HUES48 (cell line): ENCODE results near the gene OTX1.

Experiments used
- H3K27ac ChIP-seq: one replicate; pipeline ENCODE4 v1.7.0; 2013; ENCODE audit warnings: low read depth, low read length, inconsistent platforms
- H3K27me3 ChIP-seq: 2 replicates; pipeline ENCODE4 v1.6.1; 2013; ENCODE audit warnings: mild to moderate bottlenecking, low read length; ENCODE audit not compliant: control insufficient read depth, insufficient read depth
- H3K36me3 ChIP-seq: 2 replicates; pipeline ENCODE4 v1.6.1; 2013; ENCODE audit warnings: low read length; ENCODE audit not compliant: control insufficient read depth, insufficient read depth
- H3K4me1 ChIP-seq: 2 replicates; pipeline ENCODE4 v1.6.1; 2013; ENCODE audit warnings: mild to moderate bottlenecking, low read length; ENCODE audit not compliant: control insufficient read depth, insufficient read depth
- H3K4me3 ChIP-seq: 2 replicates; pipeline ENCODE4 v1.5.1; 2013; ENCODE audit warnings: mild to moderate bottlenecking, low read depth, low read length
- H3K9ac ChIP-seq: 2 replicates; pipeline ENCODE4 v1.6.1; 2013; ENCODE audit warnings: mild to moderate bottlenecking, low read depth, low read length, moderate library complexity
- H3K9me3 ChIP-seq: 2 replicates; pipeline ENCODE4 v1.6.1; 2013; ENCODE audit warnings: low read length; ENCODE audit not compliant: control insufficient read depth, insufficient read depth

The OTX1 gene

GRCh38 chr2:63023444-63023843 lies 27.2 kb upstream of the OTX1 start:
- H3K9me3 ChIP-seq = no peaks in the 10 kb centered on the region

GRCh38 chr2:63027220-63027619 lies 23.4 kb upstream of the OTX1 start:
- H3K4me3 ChIP-seq = no peak overlapping the region
- no peaks in the 10 kb centered on the region for H3K27me3 ChIP-seq
- H3K9me3 ChIP-seq = no peaks in the 10 kb centered on the region
- no peaks in the 10 kb centered on the region for H3K4me1 ChIP-seq
- H3K9ac ChIP-seq = no peak overlapping the region
- no peak overlapping the region for H3K27ac ChIP-seq
- H3K36me3 ChIP-seq = no peaks in the 10 kb centered on the region

More at GRCh38 chr2:63023444-63023843, 27.2 kb upstream of the OTX1 start:
- Histone ChIP-seq H3K27ac (no peak overlapping the region), H3K36me3 (no peaks in the 10 kb centered on the region), H3K9ac (no peak overlapping the region), H3K4me1 (no peaks in the 10 kb centered on the region), H3K4me3 (no peak overlapping the region), H3K27me3 (no peaks in the 10 kb centered on the region)

DNA sequence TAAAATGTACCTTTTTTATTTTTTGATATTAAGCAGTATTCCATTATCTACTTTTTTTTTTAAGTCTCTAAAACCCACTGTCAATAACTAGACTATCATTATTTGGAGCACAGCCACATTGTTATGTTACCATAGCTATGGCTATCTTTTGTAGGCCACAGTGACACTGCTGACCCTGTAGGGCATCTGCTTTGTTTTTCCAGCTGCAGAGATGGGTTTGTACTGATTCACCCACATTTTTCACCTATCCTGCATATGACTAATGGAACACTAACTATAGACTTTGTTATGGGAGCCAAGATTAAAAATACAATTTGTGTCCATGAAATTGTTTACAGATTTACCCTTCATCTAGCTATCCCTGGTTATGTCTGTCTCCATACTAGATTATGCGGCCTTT lies 21.6 kb upstream of the OTX1 start:
- no peak overlapping the region for H3K27ac ChIP-seq
- no peaks in the 10 kb centered on the region for H3K9me3 ChIP-seq
- no peaks in the 10 kb centered on the region for H3K4me1 ChIP-seq
- no peaks in the 10 kb centered on the region for H3K27me3 ChIP-seq
- no peak overlapping the region for H3K9ac ChIP-seq
- H3K36me3 ChIP-seq = no peaks in the 10 kb centered on the region
- H3K4me3 ChIP-seq = no peak overlapping the region

GRCh38 chr2:63034526-63034925 lies 16.1 kb upstream of the OTX1 start:
- no peak overlapping the region for H3K9ac ChIP-seq
- H3K36me3 ChIP-seq = no peaks in the 10 kb centered on the region
- H3K27ac ChIP-seq = peak overlapping the region; percentile 17
- no peaks in the 10 kb centered on the region for H3K9me3 ChIP-seq
- no peak overlapping the region for H3K4me3 ChIP-seq
- no peaks in the 10 kb centered on the region for H3K27me3 ChIP-seq
- H3K4me1 ChIP-seq = peaks cover 18% of the 10 kb centered on the region

DNA sequence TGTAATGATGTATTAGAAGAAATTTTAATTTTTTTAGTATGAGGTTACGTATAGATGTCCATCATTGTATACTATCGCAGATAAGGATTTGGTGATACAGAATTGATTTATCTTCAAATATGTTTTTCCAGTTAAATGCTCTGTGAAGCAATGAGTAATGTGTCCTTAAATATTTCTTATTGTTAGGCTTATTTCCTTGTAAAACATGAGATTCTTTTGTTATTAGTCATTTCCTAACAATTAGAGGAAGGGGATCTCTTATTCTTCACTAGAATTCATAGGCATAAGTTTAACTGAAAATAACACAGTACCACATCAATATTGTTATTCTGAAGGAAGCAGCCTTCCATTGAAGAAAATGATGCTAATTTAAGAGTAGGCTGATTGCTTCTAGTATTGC lies 15.5 kb upstream of the OTX1 start:
- Histone ChIP-seq H3K9me3 (no peaks in the 10 kb centered on the region), H3K9ac (no peak overlapping the region), H3K27ac (no peak overlapping the region), H3K4me3 (no peak overlapping the region), H3K4me1 (peaks cover 18% of the 10 kb centered on the region), H3K27me3 (no peaks in the 10 kb centered on the region), H3K36me3 (no peaks in the 10 kb centered on the region)

DNA sequence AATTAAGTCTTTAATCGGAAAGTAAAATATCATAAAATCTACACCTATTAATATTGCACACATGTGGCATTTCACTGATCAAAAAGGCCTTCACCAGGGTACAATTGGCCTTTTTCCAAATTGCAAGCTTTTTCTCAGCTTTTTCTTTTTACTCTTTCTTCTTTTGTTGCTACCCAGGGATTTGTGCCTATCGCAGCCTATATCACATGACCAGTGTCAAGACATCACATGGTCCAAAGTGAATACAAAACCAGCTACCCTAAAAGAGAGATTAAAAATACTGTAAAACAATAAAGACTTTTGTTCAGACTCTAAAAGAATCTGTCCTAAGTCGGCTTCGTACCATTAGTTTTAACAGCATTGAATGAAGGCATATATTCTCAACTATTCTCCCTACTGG lies 15.0 kb upstream of the OTX1 start:
- Histone ChIP-seq H3K9ac (no peak overlapping the region), H3K4me3 (no peak overlapping the region), H3K27me3 (no peaks in the 10 kb centered on the region), H3K4me1 (peaks cover 22% of the 10 kb centered on the region), H3K27ac (peak overlapping the region; percentile 42), H3K9me3 (no peaks in the 10 kb centered on the region), H3K36me3 (no peaks in the 10 kb centered on the region)

GRCh38 chr2:63038034-63038433 lies 12.6 kb upstream of the OTX1 start:
- Histone ChIP-seq H3K36me3 (no peaks in the 10 kb centered on the region), H3K4me1 (peaks cover 40% of the 10 kb centered on the region), H3K9me3 (no peaks in the 10 kb centered on the region), H3K27ac (no peak overlapping the region), H3K9ac (no peak overlapping the region), H3K4me3 (no peak overlapping the region), H3K27me3 (no peaks in the 10 kb centered on the region)

GRCh38 chr2:63040586-63040985 lies 10.0 kb upstream of the OTX1 start:
- H3K27ac ChIP-seq = no peak overlapping the region
- peaks cover 7% of the 10 kb centered on the region for H3K27me3 ChIP-seq
- no peak overlapping the region for H3K4me3 ChIP-seq
- peaks cover 51% of the 10 kb centered on the region for H3K4me1 ChIP-seq
- H3K9me3 ChIP-seq = no peaks in the 10 kb centered on the region
- no peaks in the 10 kb centered on the region for H3K36me3 ChIP-seq
- H3K9ac ChIP-seq = no peak overlapping the region

GRCh38 chr2:63041592-63041991 lies 9.0 kb upstream of the OTX1 start:
- peaks cover 17% of the 10 kb centered on the region for H3K27me3 ChIP-seq
- H3K27ac ChIP-seq = no peak overlapping the region
- no peaks in the 10 kb centered on the region for H3K9me3 ChIP-seq
- H3K36me3 ChIP-seq = no peaks in the 10 kb centered on the region
- no peak overlapping the region for H3K9ac ChIP-seq
- peaks cover 56% of the 10 kb centered on the region for H3K4me1 ChIP-seq
- H3K4me3 ChIP-seq = no peak overlapping the region

DNA sequence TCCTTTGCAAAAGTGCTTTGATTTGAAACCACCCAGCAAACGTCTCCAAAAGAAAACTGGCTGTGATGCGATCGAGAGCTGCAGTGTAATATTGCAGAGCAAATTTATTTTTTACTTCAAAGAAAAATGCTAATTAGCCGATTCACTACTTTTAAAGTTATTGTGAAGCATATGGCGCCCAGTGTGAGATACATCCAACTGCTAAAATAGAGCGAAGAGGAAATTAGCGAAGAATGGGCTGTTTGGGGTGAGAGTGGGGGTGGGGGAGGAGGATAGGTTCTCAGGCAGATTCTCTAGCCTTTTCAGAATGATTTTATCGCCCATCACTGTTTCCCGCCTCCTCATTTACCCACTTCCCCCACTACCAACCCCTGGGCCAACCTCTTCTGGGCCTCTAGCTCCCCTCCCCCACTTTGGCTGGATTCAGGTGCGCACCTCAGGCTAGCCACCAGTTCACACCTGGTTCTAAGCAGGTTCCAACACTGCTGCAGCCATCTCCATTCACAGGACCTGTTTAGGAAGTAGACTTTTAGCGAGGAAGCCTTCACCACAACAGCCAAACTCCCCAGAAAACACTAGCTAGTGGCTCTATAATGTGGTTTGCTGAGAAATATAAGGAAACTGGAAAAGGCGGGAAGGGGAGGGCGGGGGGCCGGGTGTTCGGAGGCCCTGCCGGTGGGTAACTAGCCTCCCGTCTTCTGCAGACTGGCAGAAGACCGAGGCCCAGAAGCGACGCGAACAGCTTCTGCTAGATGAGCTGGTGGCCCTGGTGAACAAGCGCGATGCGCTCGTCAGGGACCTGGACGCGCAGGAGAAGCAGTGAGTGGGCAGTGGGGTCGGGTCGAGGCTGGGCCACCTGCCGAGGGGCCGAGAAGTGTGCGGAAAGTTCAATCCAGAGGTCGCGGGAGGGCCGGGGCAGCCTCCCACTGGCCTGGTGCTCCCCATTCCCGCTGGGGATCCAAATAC lies 6.0 kb upstream of the OTX1 start:
- H3K27me3 ChIP-seq = peaks cover 48% of the 10 kb centered on the region
- H3K36me3 ChIP-seq = no peaks in the 10 kb centered on the region
- no peaks in the 10 kb centered on the region for H3K9me3 ChIP-seq
- H3K4me1 ChIP-seq = peaks cover 70% of the 10 kb centered on the region
- no peak overlapping the region for H3K9ac ChIP-seq
- H3K4me3 ChIP-seq = peak overlapping the region; percentile 60
- H3K27ac ChIP-seq = peak overlapping the region; percentile 77

DNA sequence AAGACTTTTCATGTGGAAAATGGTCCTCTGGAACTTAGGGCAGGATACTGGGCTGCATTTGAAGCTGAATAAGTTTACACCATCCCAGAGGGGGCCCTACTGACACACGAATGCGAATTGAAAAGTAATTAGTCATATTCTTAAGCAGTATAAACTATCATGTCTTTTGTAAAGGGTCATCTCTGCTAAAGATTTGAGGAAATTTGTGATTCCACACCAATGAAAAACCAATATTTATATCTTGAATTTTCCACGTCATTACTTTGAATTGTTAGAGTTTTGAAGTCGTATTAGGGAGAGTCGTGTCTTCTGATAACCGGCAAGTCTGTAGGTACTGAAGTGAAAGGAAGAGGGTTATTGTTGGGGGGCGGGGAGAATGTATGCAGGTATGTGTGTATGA lies 4.1 kb upstream of the OTX1 start:
- Histone ChIP-seq H3K9me3 (no peaks in the 10 kb centered on the region), H3K4me1 (peaks cover 61% of the 10 kb centered on the region), H3K27ac (no peak overlapping the region), H3K36me3 (no peaks in the 10 kb centered on the region), H3K9ac (no peak overlapping the region), H3K27me3 (peaks cover 63% of the 10 kb centered on the region), H3K4me3 (peak overlapping the region; percentile 60)
